ENCODE data around the gene RAB11FIP4. TPM values are rescaled to one million over a fixed set of nuclear protein-coding genes. Genes with fewer than 3 reads are reported as not detected.

Gene RAB11FIP4
- total RNA-seq, 1 donor = 0.72 TPM

DNA sequence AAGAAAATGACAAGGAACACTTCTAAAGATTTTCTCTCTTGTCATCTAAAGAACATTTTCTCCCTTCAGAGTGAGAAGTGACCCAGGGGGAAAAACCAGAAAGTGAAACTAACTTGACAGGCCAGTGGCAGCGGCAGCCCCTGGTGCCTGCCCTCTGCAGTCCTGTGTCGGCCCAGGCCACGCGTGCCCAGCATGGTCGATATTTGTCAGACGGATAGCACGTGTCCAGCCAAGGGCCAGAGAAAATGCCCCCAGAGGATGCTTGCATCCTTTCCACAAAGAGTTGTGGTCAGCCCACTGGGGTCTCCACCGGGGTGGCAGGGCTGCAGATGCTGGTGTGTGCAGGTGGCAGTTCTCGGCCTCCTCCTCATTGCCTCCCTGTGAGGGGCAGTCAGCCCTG is 176.6 kb downstream of the RAB11FIP4 start:
- Histone ChIP-seq H2AFZ (ENCODE audit: low read length) (no peak overlapping the region), H3K79me2 (ENCODE audit: insufficient read depth, low read length) (peaks cover 98% of the 10 kb centered on the region), H4K20me1 (ENCODE audit: insufficient read depth, low read length) (peaks cover 90% of the 10 kb centered on the region), H3K4me2 (ENCODE audit: insufficient read depth, low read length) (peak overlapping the region; percentile 69), H3K27ac (ENCODE audit: low read depth, low read length) (peak overlapping the region; percentile 94), H3K36me3 (ENCODE audit: insufficient read depth, low read length) (peaks cover 44% of the 10 kb centered on the region), H3K4me3 (ENCODE audit: insufficient read depth, low read length) (peak overlapping the region; percentile 35), H3K4me1 (ENCODE audit: insufficient read depth, low read length) (peaks cover 97% of the 10 kb centered on the region), H3K27me3 (ENCODE audit: insufficient read depth, low read length) (no peaks in the 10 kb centered on the region), H3K9me3 (ENCODE audit: low read depth, low read length) (no peaks in the 10 kb centered on the region)
- DNase-seq (ENCODE audit: insufficient read length, low spot score, missing footprints) = no peak
- TF ChIP-seq, protein P1, sequence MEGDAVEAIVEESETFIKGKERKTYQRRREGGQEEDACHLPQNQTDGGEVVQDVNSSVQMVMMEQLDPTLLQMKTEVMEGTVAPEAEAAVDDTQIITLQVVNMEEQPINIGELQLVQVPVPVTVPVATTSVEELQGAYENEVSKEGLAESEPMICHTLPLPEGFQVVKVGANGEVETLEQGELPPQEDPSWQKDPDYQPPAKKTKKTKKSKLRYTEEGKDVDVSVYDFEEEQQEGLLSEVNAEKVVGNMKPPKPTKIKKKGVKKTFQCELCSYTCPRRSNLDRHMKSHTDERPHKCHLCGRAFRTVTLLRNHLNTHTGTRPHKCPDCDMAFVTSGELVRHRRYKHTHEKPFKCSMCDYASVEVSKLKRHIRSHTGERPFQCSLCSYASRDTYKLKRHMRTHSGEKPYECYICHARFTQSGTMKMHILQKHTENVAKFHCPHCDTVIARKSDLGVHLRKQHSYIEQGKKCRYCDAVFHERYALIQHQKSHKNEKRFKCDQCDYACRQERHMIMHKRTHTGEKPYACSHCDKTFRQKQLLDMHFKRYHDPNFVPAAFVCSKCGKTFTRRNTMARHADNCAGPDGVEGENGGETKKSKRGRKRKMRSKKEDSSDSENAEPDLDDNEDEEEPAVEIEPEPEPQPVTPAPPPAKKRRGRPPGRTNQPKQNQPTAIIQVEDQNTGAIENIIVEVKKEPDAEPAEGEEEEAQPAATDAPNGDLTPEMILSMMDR (IDR thresholded peaks at IDR 0.05; ENCODE audit: extremely low read depth, low read depth, low read length) = no peak

DNA sequence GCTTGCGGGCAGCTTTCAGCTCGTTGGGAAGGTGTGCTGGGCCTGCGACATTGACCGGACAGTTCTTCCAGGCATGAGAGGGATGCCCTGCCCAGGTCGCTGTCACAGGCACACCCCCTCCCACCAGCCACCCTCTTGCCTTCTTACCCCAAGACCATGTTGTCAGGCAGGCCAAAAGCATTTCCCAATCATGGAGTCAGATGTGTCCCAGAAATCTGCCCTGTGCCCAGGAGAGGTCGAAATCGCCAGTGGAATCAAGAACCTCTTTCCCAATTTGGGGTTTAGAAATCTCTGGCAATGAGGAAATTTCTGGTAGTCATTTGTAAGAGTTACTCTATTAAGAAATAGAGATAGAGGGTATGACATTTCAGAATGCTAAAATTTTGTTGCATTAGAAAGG is 177.1 kb downstream of the RAB11FIP4 start:
- Histone ChIP-seq H3K4me2 (ENCODE audit: insufficient read depth, low read length) (peak overlapping the region; percentile 69), H3K36me3 (ENCODE audit: insufficient read depth, low read length) (peaks cover 46% of the 10 kb centered on the region), H3K79me2 (ENCODE audit: insufficient read depth, low read length) (peaks cover 98% of the 10 kb centered on the region), H3K27ac (ENCODE audit: low read depth, low read length) (peak overlapping the region; percentile 94), H2AFZ (ENCODE audit: low read length) (no peak overlapping the region), H3K27me3 (ENCODE audit: insufficient read depth, low read length) (no peaks in the 10 kb centered on the region), H3K9me3 (ENCODE audit: low read depth, low read length) (no peaks in the 10 kb centered on the region), H3K4me1 (ENCODE audit: insufficient read depth, low read length) (peaks cover 94% of the 10 kb centered on the region), H3K4me3 (ENCODE audit: insufficient read depth, low read length) (peak overlapping the region; percentile 35), H4K20me1 (ENCODE audit: insufficient read depth, low read length) (peaks cover 94% of the 10 kb centered on the region)
- DNase-seq (ENCODE audit: insufficient read length, low spot score, missing footprints) = no peak
- TF ChIP-seq, protein P1 (IDR thresholded peaks at IDR 0.05; ENCODE audit: extremely low read depth, low read depth, low read length) = no peak

DNA sequence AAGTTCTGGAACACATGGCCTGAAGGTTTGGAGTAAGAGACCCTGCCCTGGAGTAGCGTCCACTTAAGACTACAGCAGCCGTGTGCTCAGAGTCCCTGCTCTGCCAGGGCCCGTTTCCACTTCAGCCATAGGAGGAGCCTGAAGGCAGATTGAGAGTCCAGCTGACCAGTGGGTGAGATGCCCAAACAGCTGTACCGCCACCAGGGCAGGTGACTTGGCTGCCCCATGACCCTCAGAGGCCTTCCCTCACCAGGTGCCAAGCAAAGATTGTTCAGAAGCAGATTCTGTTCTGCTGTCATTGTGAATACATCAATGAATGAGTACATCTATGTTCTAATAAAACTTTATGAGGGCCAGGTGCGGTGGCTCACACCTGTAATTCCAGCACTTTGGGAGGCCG is 178.8 kb downstream of the RAB11FIP4 start:
- peak overlapping the region; percentile 94 for H3K27ac ChIP-seq (ENCODE audit: low read depth, low read length)
- peaks cover 77% of the 10 kb centered on the region for H3K4me1 ChIP-seq (ENCODE audit: insufficient read depth, low read length)
- H4K20me1 ChIP-seq (ENCODE audit: insufficient read depth, low read length) = peaks cover 95% of the 10 kb centered on the region
- no peak overlapping the region for H3K4me2 ChIP-seq (ENCODE audit: insufficient read depth, low read length)
- H3K4me3 ChIP-seq (ENCODE audit: insufficient read depth, low read length) = no peak overlapping the region
- DNase-seq (ENCODE audit: insufficient read length, low spot score, missing footprints) = no peak
- H3K36me3 ChIP-seq (ENCODE audit: insufficient read depth, low read length) = peaks cover 53% of the 10 kb centered on the region
- H2AFZ ChIP-seq (ENCODE audit: low read length) = no peak overlapping the region
- H3K9me3 ChIP-seq (ENCODE audit: low read depth, low read length) = no peaks in the 10 kb centered on the region
- H3K79me2 ChIP-seq (ENCODE audit: insufficient read depth, low read length) = peaks cover 98% of the 10 kb centered on the region
- no peaks in the 10 kb centered on the region for H3K27me3 ChIP-seq (ENCODE audit: insufficient read depth, low read length)
- TF ChIP-seq, protein P1 (IDR thresholded peaks at IDR 0.05; ENCODE audit: extremely low read depth, low read depth, low read length) = no peak

DNA sequence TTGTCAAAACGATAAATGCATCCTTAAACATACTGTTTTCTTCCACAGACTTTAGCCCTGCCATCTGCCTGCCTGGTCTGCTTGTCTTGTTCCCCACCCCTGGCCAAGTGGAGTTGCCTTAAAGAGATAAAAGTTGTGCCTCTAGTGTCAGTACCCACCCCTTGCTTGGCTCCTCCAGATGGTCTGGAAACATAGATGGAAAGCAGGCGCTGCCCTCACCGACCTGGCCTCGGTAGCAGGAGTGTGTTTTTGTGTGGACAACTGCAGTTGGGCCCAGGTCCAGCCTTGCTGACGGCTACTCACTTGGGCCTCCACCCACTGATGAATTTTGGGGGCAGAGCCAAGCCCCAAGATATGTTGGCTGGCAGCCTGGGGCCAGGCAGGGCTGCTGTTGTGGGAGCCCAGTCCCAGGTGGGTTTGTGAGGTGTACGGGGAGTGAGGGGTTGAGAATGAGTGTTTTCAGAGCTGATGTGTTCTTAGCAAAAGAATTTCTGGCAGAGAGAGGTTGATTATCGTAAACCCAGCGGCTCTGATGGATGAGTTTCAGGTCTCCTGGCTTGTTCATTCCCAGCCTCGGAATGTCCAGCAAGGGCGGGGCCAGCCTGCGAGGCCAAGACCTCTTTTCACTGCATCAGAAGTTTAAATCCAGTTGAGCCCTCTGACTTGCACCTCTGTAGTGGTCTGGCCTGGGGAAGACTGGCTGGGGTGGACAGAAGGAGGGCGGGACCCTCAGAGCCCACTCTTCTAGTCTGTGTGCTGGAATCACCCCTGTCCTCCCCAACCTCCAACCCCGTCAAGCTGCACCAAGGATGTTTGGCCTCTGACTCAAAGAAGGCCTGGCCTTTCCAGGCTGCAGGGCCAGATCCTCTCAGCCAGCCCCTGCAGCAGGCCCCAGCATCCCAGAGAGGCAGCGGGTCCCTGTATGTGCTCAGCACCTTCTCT is 179.7 kb downstream of the RAB11FIP4 start:
- Histone ChIP-seq H3K4me3 (ENCODE audit: insufficient read depth, low read length) (peak overlapping the region; percentile 32), H4K20me1 (ENCODE audit: insufficient read depth, low read length) (peaks cover 95% of the 10 kb centered on the region), H3K4me1 (ENCODE audit: insufficient read depth, low read length) (peaks cover 67% of the 10 kb centered on the region), H2AFZ (ENCODE audit: low read length) (no peak overlapping the region), H3K4me2 (ENCODE audit: insufficient read depth, low read length) (peak overlapping the region; percentile 64), H3K27me3 (ENCODE audit: insufficient read depth, low read length) (no peaks in the 10 kb centered on the region), H3K36me3 (ENCODE audit: insufficient read depth, low read length) (peaks cover 60% of the 10 kb centered on the region), H3K79me2 (ENCODE audit: insufficient read depth, low read length) (peaks cover 98% of the 10 kb centered on the region), H3K9me3 (ENCODE audit: low read depth, low read length) (no peaks in the 10 kb centered on the region), H3K27ac (ENCODE audit: low read depth, low read length) (peak overlapping the region; percentile 94)
- DNase-seq (ENCODE audit: insufficient read length, low spot score, missing footprints) = peak; percentile 97
- TF ChIP-seq, protein P1 (IDR thresholded peaks at IDR 0.05; ENCODE audit: extremely low read depth, low read depth, low read length) = no peak

Measured in osteoblast (primary cell).